ENCODE measurements around the gene MAP3K15. TPM values are rescaled to one million over a fixed set of nuclear protein-coding genes. Genes with fewer than 3 reads are reported as not detected.

Gene MAP3K15
- total RNA-seq, 1 experiment from 2014 or later = 1.3 TPM

DNA sequence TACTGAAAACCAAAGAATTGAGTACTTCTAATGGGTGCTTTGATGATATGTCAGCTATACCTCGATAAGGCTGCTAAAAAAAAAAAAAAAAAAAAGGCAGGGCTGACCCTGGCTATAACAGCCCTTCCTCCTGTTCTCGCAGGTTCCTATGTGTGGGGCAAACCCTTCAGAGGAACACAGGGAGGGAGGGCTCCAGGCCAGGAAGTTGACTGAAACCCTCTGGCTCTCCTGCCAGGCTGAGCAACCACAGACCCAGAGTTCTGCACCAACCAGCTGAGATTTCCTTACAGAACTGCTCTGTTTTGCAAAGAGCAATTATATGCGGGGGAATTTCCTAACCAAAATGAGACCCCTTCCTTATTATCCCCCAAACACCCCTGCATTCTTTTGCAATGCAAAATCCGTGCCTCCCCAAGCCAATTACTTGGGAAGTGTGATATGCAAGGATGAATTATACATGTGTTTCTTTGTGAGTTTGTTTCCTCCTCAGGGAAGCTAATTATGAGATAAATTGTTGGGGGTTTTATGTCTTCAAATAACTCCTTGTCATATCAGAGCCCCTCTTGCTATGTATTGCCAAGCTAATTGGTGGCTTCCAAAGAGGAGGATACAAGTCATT, 126.0 kb downstream of the MAP3K15 start:
- no peaks in the 10 kb centered on the region for H3K4me1 ChIP-seq (ENCODE audit: control insufficient read depth in 1 of 2, insufficient read depth in 2 of 2, low read length in 2 of 2)
- ChIA-PET POLR2A (no interaction called here), CTCF (no interaction called here), RAD21 (ENCODE audit: low non-redundant PET in 1 of 2, low total read pairs in 2 of 2, uncharacterized antibody in 2 of 2, unreplicated experiment in 2 of 2) (no interaction called here)
- H3K27me3 ChIP-seq (ENCODE audit: insufficient read depth, low read length) = no peaks in the 10 kb centered on the region
- no peaks in the 10 kb centered on the region for H4K20me1 ChIP-seq (ENCODE audit: insufficient read depth)
- no peaks in the 10 kb centered on the region for H3K36me3 ChIP-seq (ENCODE audit: control insufficient read depth in 1 of 2, insufficient read depth in 2 of 2, low read length in 2 of 2)
- no peak overlapping the region for H3K27ac ChIP-seq (ENCODE audit: low read depth, low read length)
- ATAC-seq = no peak
- no TSS peak for BruUV-seq (replicated peaks)
- H3K79me2 ChIP-seq (ENCODE audit: insufficient read depth, low read length) = no peaks in the 10 kb centered on the region
- no peak overlapping the region for H3K9ac ChIP-seq (ENCODE audit: low read length)
- TF ChIP-seq MAX (IDR thresholded peaks at IDR 0.05) (no peak), SP1 (IDR thresholded peaks at IDR 0.05; ENCODE audit: low read depth) (no peak), TCF7L2 (IDR thresholded peaks at IDR 0.05; ENCODE audit: borderline replicate concordance, extremely low read depth, insufficient read depth, insufficient read length) (no peak), ZNF274 (IDR thresholded peaks at IDR 0.05; ENCODE audit: low read depth, low read length) (no peak), EZH2 (IDR thresholded peaks at IDR 0.05) (no peak), RAD21 (IDR thresholded peaks at IDR 0.05; ENCODE audit: low read depth) (no peak), CBX3 (IDR thresholded peaks at IDR 0.05; ENCODE audit: low read depth) (no peak), POLR2A (IDR thresholded peaks at IDR 0.05; ENCODE audit: borderline replicate concordance, extremely low read depth, insufficient read depth, insufficient read length) (no peak), EGR1 (IDR thresholded peaks at IDR 0.05; ENCODE audit: low read depth) (no peak), ELF1 (IDR thresholded peaks at IDR 0.05; ENCODE audit: borderline replicate concordance, low read depth) (no peak), SRF (IDR thresholded peaks at IDR 0.05; ENCODE audit: low read depth) (no peak), SIN3A (IDR thresholded peaks at IDR 0.05; ENCODE audit: low read depth) (no peak), CTCF (IDR thresholded peaks at IDR 0.05 in 2 of 3, conservative IDR thresholded peaks at IDR 0.05 in 1 of 3; ENCODE audit: borderline replicate concordance in 1 of 3, insufficient read depth in 1 of 3, low read depth in 2 of 3, low read length in 2 of 3) (no peak)
- TF ChIP-seq, protein P1, sequence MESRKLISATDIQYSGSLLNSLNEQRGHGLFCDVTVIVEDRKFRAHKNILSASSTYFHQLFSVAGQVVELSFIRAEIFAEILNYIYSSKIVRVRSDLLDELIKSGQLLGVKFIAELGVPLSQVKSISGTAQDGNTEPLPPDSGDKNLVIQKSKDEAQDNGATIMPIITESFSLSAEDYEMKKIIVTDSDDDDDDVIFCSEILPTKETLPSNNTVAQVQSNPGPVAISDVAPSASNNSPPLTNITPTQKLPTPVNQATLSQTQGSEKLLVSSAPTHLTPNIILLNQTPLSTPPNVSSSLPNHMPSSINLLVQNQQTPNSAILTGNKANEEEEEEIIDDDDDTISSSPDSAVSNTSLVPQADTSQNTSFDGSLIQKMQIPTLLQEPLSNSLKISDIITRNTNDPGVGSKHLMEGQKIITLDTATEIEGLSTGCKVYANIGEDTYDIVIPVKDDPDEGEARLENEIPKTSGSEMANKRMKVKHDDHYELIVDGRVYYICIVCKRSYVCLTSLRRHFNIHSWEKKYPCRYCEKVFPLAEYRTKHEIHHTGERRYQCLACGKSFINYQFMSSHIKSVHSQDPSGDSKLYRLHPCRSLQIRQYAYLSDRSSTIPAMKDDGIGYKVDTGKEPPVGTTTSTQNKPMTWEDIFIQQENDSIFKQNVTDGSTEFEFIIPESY (IDR thresholded peaks at IDR 0.05; ENCODE audit: extremely low read depth, insufficient replicate concordance, low read length) = no peak
- intact Hi-C loops (cut with micrococcal nuclease) = no loop called here
- H3K4me3 ChIP-seq (replicated peaks in 1 of 2; ENCODE audit: low read depth in 1 of 2, low read length in 2 of 2) = no peak overlapping the region
- no peaks in the 10 kb centered on the region for H3K9me3 ChIP-seq (ENCODE audit: control insufficient read depth in 1 of 2, insufficient read depth in 1 of 2, low read depth in 1 of 2, low read length in 2 of 2)
- H2AFZ ChIP-seq (ENCODE audit: low read depth, low read length, poor library complexity, severe bottlenecking) = no peak overlapping the region
- no peak overlapping the region for H3K4me2 ChIP-seq (ENCODE audit: low read length)
- DNase-seq (ENCODE audit: low read depth, low spot score) = no peak
- no peaks in the 10 kb centered on the region for H3K9me2 ChIP-seq (ENCODE audit: insufficient read depth)

Data from HCT116 (cell line).